Fibroblast of villous mesenchyme (primary cell): ENCODE data around the gene PLCB3. TPM values are rescaled to one million over a fixed set of nuclear protein-coding genes. Genes with fewer than 3 reads are reported as not detected.

ENCODE experiments used
- DNase-seq: peaks from one replicate; pipeline ENCODE4 v3.0.0-alpha.2; 2010; ENCODE audit warnings: low read depth
- H3K4me3 ChIP-seq: 2 replicates; pipeline ENCODE4 v1.5.1; 2011; ENCODE audit warnings: low read depth, mild to moderate bottlenecking, low read length
- CTCF ChIP-seq: IDR thresholded peaks from 2 replicates; pipeline ENCODE4 v1.5.1; 2012; ENCODE audit warnings: low read depth, mild to moderate bottlenecking, low read length; ENCODE audit not compliant: insufficient read depth
- total RNA-seq: library from RNA; depleted of rRNA; stranded (reverse); fragments of >200 nt; gene quantifications from 2 replicates; pipeline ENCODE4 v1.2.3, GENCODE V29; 2012

Gene PLCB3
- total RNA-seq, 1 donor, result 66.5 TPM

- H3K4me3 ChIP-seq, result no peak overlapping the region
- DNase-seq, result no peak
- no peak for TF ChIP-seq CTCF
Observed at GRCh38 chr11:64289002-64289564, 37.8 kb downstream of the PLCB3 start.

- TF ChIP-seq CTCF, result no peak
Observed at GRCh38 chr11:64290352-64291261, 39.3 kb downstream of the PLCB3 start.

GRCh38 chr11:64291262-64291751 lies 40.0 kb downstream of the PLCB3 start, which contains the start of gene KCNK4:
KCNK4 (plus strand) TSS chr11:64291302; CDS start chr11:64293019, 1,717 bp downstream.
- no peak for DNase-seq
- TF ChIP-seq CTCF, result no peak
- H3K4me3 ChIP-seq, result no peak within 1 kb of the TSS

More at GRCh38 chr11:64290352-64291261, 39.3 kb downstream of the PLCB3 start:
- H3K4me3 ChIP-seq, result no peak overlapping the region
- DNase-seq, result no peak

- H3K4me3 ChIP-seq, result peak overlapping the region; percentile 23
- DNase-seq, result no peak
- no peak for TF ChIP-seq CTCF
Observed at GRCh38 chr11:64291752-64292459, 40.6 kb downstream of the PLCB3 start.

- no peak for DNase-seq
- H3K4me3 ChIP-seq, result peak overlapping the region; percentile 23
- TF ChIP-seq CTCF, result no peak
Observed at GRCh38 chr11:64292460-64293254, 41.3 kb downstream of the PLCB3 start.

- no peak for DNase-seq
- no peak for TF ChIP-seq CTCF
- no peak overlapping the region for H3K4me3 ChIP-seq
Observed at GRCh38 chr11:64294774-64295173, 43.4 kb downstream of the PLCB3 start.
